Measurements from ENCODE around the gene TNFRSF8.

Gene TNFRSF8

GRCh38 chr1:12189328-12189682, 126.2 kb downstream of the TNFRSF8 start:
- TF ChIP-seq CTCF (IDR thresholded peaks at IDR 0.05; ENCODE audit: low read depth, low read length, missing control alignments): no peak
- no peak for DNase-seq (ENCODE audit: low read depth)
- H3K4me3 ChIP-seq (ENCODE audit: low read depth, low read length): no peak overlapping the region

- DNase-seq (ENCODE audit: low read depth): no peak
- H3K4me3 ChIP-seq (ENCODE audit: low read depth, low read length): no peak overlapping the region
- no peak for TF ChIP-seq CTCF (IDR thresholded peaks at IDR 0.05; ENCODE audit: low read depth, low read length, missing control alignments)
Observed at GRCh38 chr1:12191242-12192032, 128.3 kb downstream of the TNFRSF8 start.

Measured in GM12864 (cell line).